Kidney epithelial cell (primary cell): ENCODE measurements around the gene SCN1B. TPM values are rescaled to one million over a fixed set of nuclear protein-coding genes. Genes with fewer than 3 reads are reported as not detected.

ENCODE experiments used
- DNase-seq: peaks from one replicate; pipeline ENCODE4 v3.0.0-alpha.2; 2010; ENCODE audit warnings: low read depth
- H3K27me3 ChIP-seq: 2 replicates; pipeline ENCODE4 v1.6.0; 2011; ENCODE audit warnings: low read length; ENCODE audit not compliant: control insufficient read depth, insufficient read depth
- H3K36me3 ChIP-seq: 2 replicates; pipeline ENCODE4 v1.5.1; 2011; ENCODE audit warnings: low read length; ENCODE audit not compliant: control insufficient read depth, insufficient read depth
- H3K4me3 ChIP-seq: 2 replicates; pipeline ENCODE4 v1.5.1; 2011; ENCODE audit warnings: low read depth, mild to moderate bottlenecking, control low read depth, low read length
- total RNA-seq: library from RNA; depleted of rRNA; stranded (reverse); fragments of >200 nt; gene quantifications from 2 replicates; pipeline ENCODE4 v1.2.3, GENCODE V29; 2015
- TF ChIP-seq, protein P1 (sequence below): IDR thresholded peaks from 2 replicates; pipeline ENCODE4 v1.5.1; 2011; ENCODE audit warnings: mild to moderate bottlenecking, moderate library complexity, low read length, control low read depth, inconsistent platforms; ENCODE audit not compliant: insufficient read depth, poor library complexity, severe bottlenecking

Gene SCN1B
- 1.6 and 1.8 TPM in 2 replicates for total RNA-seq

DNA sequence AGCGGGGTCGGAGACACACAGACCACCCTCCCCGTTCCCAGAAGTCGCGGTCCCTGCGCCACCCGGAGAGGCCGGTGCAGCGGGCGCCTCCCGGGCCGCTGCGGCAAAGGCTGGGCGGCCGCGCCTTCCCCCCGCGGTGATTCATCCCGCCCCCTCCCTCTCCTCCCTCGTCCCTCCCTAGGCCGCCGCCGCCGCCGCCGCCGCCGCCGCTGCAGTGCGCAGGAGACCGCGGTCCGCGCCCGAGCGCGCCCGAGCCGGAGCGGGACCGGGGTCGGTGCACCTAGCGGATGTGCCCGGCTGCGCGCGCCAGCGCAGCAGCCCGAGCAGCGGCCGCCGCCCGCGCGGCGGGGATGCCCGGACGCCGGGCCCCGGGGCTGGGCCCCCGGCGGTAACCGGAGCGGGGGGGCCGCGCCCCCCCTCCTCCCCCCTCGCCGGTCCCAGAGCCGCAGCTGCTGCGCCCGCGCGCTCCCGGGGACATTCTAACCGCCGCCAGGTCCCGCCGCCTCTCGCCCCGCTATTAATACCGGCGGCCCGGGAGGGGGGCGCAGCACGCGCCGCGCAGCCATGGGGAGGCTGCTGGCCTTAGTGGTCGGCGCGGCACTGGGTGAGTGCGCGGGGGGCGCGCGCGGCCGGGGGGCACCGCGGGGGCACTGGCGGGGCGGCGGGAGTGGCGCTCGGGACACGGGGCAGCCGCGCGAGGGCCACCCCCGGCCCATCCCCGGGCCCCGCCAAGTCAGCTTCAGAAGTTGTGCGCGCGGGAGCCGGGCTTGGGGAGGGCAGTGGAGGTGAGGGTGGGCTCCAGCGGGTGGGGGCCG lies at the start of gene SCN1B:
TSS of gene SCN1B (plus strand) at position 214 of the 815 bp plus-strand sequence. CDS start at position 565, 351 bp downstream.
- TF ChIP-seq, protein P1, sequence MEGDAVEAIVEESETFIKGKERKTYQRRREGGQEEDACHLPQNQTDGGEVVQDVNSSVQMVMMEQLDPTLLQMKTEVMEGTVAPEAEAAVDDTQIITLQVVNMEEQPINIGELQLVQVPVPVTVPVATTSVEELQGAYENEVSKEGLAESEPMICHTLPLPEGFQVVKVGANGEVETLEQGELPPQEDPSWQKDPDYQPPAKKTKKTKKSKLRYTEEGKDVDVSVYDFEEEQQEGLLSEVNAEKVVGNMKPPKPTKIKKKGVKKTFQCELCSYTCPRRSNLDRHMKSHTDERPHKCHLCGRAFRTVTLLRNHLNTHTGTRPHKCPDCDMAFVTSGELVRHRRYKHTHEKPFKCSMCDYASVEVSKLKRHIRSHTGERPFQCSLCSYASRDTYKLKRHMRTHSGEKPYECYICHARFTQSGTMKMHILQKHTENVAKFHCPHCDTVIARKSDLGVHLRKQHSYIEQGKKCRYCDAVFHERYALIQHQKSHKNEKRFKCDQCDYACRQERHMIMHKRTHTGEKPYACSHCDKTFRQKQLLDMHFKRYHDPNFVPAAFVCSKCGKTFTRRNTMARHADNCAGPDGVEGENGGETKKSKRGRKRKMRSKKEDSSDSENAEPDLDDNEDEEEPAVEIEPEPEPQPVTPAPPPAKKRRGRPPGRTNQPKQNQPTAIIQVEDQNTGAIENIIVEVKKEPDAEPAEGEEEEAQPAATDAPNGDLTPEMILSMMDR = no peak
- DNase-seq = no peak
- peaks cover 2% of the 10 kb centered on the region for H3K36me3 ChIP-seq
- peaks cover 6% of the 10 kb centered on the region for H3K27me3 ChIP-seq
- peak within 1 kb of the TSS; percentile 41 for H3K4me3 ChIP-seq

DNA sequence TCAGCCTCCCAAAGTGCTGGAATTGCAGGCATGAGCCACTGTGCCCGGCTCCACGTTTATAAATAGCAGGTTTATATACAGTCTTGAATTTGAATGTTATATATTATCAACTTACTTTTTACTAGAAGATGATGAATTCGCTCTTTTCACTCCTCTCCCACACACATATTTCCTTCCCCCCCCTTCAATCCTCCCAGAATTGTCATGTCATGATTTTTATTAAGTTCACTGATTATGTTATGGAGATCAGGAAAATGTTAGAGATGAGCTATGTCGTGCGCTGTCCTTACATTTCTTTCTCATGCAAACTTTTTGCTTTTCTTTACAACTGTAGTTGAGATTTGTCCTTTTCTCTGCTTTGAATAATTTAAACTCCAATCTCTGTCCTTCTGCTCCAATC lies 48.0 kb upstream of the SCN1B start:
- TF ChIP-seq, protein P1 = no peak
- Histone ChIP-seq H3K27me3 (no peaks in the 10 kb centered on the region), H3K36me3 (no peaks in the 10 kb centered on the region), H3K4me3 (no peak overlapping the region)
- DNase-seq = no peak

DNA sequence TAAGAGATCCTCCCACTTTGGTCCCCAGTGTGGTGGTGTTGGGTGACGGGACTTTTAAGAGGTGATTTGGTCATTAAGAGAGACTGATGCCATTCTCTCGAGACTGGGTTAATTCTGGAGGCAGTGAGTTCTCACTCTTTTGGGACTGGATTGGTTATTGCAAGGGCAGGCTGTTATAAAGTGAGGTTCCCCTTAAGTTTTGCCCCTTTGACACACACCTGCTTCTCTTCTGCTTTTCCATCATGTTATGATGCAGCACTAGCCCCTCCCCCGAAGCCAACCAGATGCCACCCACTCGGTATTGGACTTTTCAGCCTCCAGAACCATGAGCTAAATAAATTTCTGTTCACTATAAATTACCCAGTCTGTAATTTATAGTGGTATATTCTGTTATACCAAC lies 46.5 kb upstream of the SCN1B start:
- Histone ChIP-seq H3K4me3 (no peak overlapping the region), H3K27me3 (no peaks in the 10 kb centered on the region), H3K36me3 (no peaks in the 10 kb centered on the region)
- DNase-seq = no peak
- TF ChIP-seq, protein P1 = no peak

DNA sequence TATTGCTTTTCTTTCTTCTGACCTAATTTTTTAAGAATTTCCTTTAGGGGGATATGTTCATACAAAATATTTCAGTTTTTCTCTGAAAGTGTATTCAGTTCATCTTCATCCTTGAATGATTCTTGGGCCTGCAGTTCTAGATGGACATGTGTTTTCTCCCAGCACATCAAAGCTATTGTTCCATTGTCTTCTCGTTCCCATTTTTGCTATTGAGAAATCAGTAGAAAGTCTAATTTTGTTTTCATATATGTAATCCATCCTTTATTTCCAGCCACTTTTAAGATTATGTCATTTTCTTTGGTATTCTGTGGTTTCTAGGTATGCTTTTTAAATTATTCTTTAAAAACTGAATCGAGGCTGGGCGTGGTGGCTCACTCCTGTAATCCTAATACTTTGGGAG lies 46.0 kb upstream of the SCN1B start:
- H3K36me3 ChIP-seq = no peaks in the 10 kb centered on the region
- DNase-seq = no peak
- no peak overlapping the region for H3K4me3 ChIP-seq
- TF ChIP-seq, protein P1 = no peak
- no peaks in the 10 kb centered on the region for H3K27me3 ChIP-seq

DNA sequence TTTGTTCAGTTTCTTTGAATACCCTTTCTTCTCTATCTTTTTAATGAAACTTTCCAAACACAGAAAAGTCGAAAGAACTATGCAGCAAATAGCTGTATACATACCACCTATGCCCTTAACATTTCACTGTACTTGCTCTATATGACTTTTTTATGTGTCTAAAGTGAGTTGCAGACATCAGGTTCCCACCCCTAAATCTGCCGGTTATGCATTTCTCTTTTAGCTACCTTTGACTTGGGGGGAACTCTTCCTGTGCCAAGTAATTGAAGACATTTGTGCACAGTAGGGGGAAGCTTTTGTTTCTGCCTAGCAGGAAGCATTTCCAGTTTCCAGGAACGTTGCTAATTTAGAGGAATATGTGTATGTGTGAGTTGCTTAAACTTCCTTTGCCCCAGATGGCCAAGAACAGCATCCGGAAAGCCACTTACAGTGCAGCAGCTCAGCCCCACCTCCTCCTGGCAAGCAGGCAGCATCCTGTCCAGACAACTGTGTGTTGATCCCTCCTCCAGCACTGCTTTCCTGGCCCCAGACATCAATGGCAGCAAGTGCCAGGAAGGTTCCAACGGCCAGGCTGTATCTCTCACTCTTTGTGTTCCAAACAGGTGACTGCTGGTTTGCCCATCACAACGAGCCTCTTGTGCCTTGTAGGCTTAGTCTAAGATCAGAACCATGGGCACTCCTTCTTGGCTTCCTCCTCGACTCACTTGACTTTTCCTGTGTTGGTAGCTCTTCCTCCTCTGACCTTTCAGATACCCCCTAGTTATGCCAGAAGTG lies 44.8 kb upstream of the SCN1B start:
- no peak for DNase-seq
- Histone ChIP-seq H3K36me3 (no peaks in the 10 kb centered on the region), H3K4me3 (no peak overlapping the region), H3K27me3 (no peaks in the 10 kb centered on the region)
- TF ChIP-seq, protein P1 = no peak

DNA sequence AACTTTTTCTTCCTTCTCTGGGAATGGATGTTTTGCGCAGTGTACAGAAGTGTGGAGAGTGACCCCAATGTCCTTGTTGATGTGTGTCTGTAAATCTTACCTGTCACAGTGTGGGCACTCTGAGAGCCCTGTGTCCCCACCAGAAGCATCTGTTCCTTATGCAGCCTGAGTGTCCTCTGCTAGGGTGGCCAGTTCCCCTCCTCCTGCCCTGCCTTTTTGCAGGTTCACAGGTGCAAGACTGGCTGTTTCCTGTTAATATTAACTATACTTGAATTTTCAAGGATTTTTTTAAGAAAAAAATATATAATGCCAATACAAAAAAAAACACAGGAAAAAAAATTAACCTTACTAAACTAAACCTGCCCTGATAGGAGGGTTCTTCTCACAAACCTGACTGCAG lies 42.2 kb upstream of the SCN1B start:
- Histone ChIP-seq H3K36me3 (no peaks in the 10 kb centered on the region), H3K27me3 (no peaks in the 10 kb centered on the region), H3K4me3 (no peak overlapping the region)
- TF ChIP-seq, protein P1 = no peak
- DNase-seq = no peak
